CD14-positive monocyte (primary cell): ENCODE results near the gene SLC9C1. TPM values are rescaled to one million over a fixed set of nuclear protein-coding genes. Genes with fewer than 3 reads are reported as not detected.

ENCODE experiments used
- DNase-seq, 3 donors: peaks; one replicate each; pipeline ENCODE4 v3.0.0-alpha.2; 2011 to 2022
- H2AFZ ChIP-seq: 2 replicates; pipeline ENCODE4 v1.6.0; 2012; ENCODE audit warnings: mild to moderate bottlenecking, low read depth, low read length, inconsistent platforms; ENCODE audit not compliant: insufficient read depth, poor library complexity, severe bottlenecking
- H3K27ac ChIP-seq, 2 donors: 1 replicate in 1 of 2; 2 replicates in 1 of 2; pipeline ENCODE4 v1.5.1; 2012 to 2013; ENCODE audit warnings: low read length in 2 of 2, control low read depth in 1 of 2, inconsistent platforms in 1 of 2, low read depth in 1 of 2, mild to moderate bottlenecking in 1 of 2
- H3K27me3 ChIP-seq, 2 donors: one replicate each; pipeline versions ENCODE4 v1.6.0 to v1.6.1; 2011 to 2013; ENCODE audit warnings: low read length in 2 of 2; ENCODE audit not compliant: control insufficient read depth in 2 of 2, insufficient read depth in 2 of 2
- H3K36me3 ChIP-seq, 2 donors: replicated peaks in 1 of 2; 1 replicate in 1 of 2; 2 replicates in 1 of 2; pipeline versions ENCODE4 v1.5.1 to v1.6.1; 2012 to 2013; ENCODE audit warnings: low read length in 2 of 2, control low read depth in 1 of 2, inconsistent platforms in 1 of 2, mild to moderate bottlenecking in 1 of 2; ENCODE audit not compliant: insufficient read depth in 2 of 2, control insufficient read depth in 1 of 2
- H3K4me1 ChIP-seq, 2 donors: 1 replicate in 1 of 2; 2 replicates in 1 of 2; pipeline versions ENCODE4 v1.5.1 to v1.6.1; 2012 to 2013; ENCODE audit warnings: low read length in 2 of 2, control low read depth in 1 of 2, inconsistent platforms in 1 of 2, mild to moderate bottlenecking in 1 of 2, moderate library complexity in 1 of 2; ENCODE audit not compliant: insufficient read depth in 2 of 2, control insufficient read depth in 1 of 2
- H3K4me2 ChIP-seq: replicated peaks from 2 replicates; pipeline ENCODE3; 2012; ENCODE audit warnings: low read length, moderate library complexity, mild to moderate bottlenecking; ENCODE audit not compliant: poor library complexity, severe bottlenecking; ENCODE audit errors: extremely low read depth
- H3K4me3 ChIP-seq, 3 experiments: fragments of 200-600 bp in 1 of 3; sonication (generic) in 1 of 3; replicated peaks in 1 of 3; 1 replicate in 2 of 3; 2 replicates in 1 of 3; pipeline ENCODE4 v1.5.1; 2011 to 2013; ENCODE audit warnings: low read length in 3 of 3, mild to moderate bottlenecking in 3 of 3, control low read depth in 2 of 3, low read depth in 2 of 3, inconsistent platforms in 1 of 3, moderate library complexity in 1 of 3
- H3K79me2 ChIP-seq: 2 replicates; pipeline ENCODE4 v1.6.0; 2012; ENCODE audit warnings: mild to moderate bottlenecking, control low read depth, inconsistent platforms, low read length, moderate library complexity; ENCODE audit not compliant: insufficient read depth
- H3K9ac ChIP-seq: 2 replicates; pipeline ENCODE4 v1.6.0; 2017; ENCODE audit warnings: low read length, mild to moderate bottlenecking; ENCODE audit not compliant: insufficient read depth, poor library complexity, severe bottlenecking
- H3K9me3 ChIP-seq, 2 donors: replicated peaks in 1 of 2; 1 replicate in 1 of 2; 2 replicates in 1 of 2; pipeline versions ENCODE4 v1.5.1 to v1.6.1; 2012 to 2013; ENCODE audit warnings: low read length in 2 of 2, control low read depth in 1 of 2; ENCODE audit not compliant: control insufficient read depth in 1 of 2, insufficient read depth in 1 of 2
- H4K20me1 ChIP-seq: 2 replicates; pipeline ENCODE4 v1.6.0; 2012; ENCODE audit warnings: mild to moderate bottlenecking, low read length, control low read depth, moderate library complexity; ENCODE audit not compliant: insufficient read depth
- H3K27ac Mint-ChIP-seq, 7 donors: one replicate each; pipeline ENCODE4 v1.8.0; 2020; ENCODE audit warnings: mild to moderate bottlenecking in 7 of 7, mixed read lengths in 7 of 7, moderate library complexity in 6 of 7, inconsistent platforms in 2 of 7
- H3K27me3 Mint-ChIP-seq, 3 donors: one replicate each; pipeline ENCODE4 v1.8.0; 2021 to 2022; ENCODE audit warnings: low read depth in 3 of 3, mild to moderate bottlenecking in 3 of 3, mixed read lengths in 3 of 3, moderate library complexity in 3 of 3, inconsistent platforms in 1 of 3
- H3K36me3 Mint-ChIP-seq, 2 donors: one replicate each; pipeline ENCODE4 v1.8.0; 2020; ENCODE audit warnings: mixed read lengths in 2 of 2, inconsistent platforms in 1 of 2, mild to moderate bottlenecking in 1 of 2
- H3K4me1 Mint-ChIP-seq: one replicate; pipeline ENCODE4 v1.8.0; 2020; ENCODE audit warnings: mild to moderate bottlenecking, mixed read lengths
- H3K4me3 Mint-ChIP-seq, 2 donors: one replicate each; pipeline ENCODE4 v1.8.0; 2020; ENCODE audit warnings: mild to moderate bottlenecking in 2 of 2, mixed read lengths in 2 of 2, moderate library complexity in 1 of 2
- H3K9me3 Mint-ChIP-seq, 7 donors: one replicate each; pipeline ENCODE4 v1.8.0; 2020 to 2022; ENCODE audit warnings: mixed read lengths in 7 of 7, mild to moderate bottlenecking in 6 of 7, moderate library complexity in 6 of 7, inconsistent platforms in 2 of 7
- CTCF ChIP-seq: fragments of 200-600 bp; IDR thresholded peaks from one replicate; pipeline ENCODE4 v1.8.0; 2022; ENCODE audit warnings: antibody characterized with exemption, mild to moderate bottlenecking
- whole genome bisulfite sequencing: methylation state at CpG from one replicate; pipeline ENCODE4 v1.1.5; 2013; ENCODE audit warnings: missing lambda C conversion rate; ENCODE audit not compliant: insufficient coverage; 5-methylcytosine and 5-hydroxymethylcytosine counted together
- intact Hi-C, 2 donors: fragments of 100-400 bp; cut with micrococcal nuclease; formaldehyde crosslinking; loops; one replicate each; pipeline versions ENCODE4 v1.15.0 to v1.15.1; 2023
- polyA plus RNA-seq, 3 donors: library from polyadenylated mRNA; depleted of rRNA in 1 of 3; unstranded in 2 of 3; stranded (reverse) in 1 of 3; fragments of 300-500 nt in 2 of 3; fragments of >200 nt in 1 of 3; fragmentation: Illumina TruSeq in 2 of 3; gene quantifications; 1 replicate in 2 of 3; 2 replicates in 1 of 3; pipeline ENCODE4 v1.2.3, GENCODE V29; 2012 to 2021

Gene SLC9C1
- polyA plus RNA-seq, 3 donors: not detected

GRCh38 chr3:112333381-112334317 is 39.6 kb upstream of the SLC9C1 start:
- peaks cover 31% of the 10 kb centered on the region for H3K4me1 Mint-ChIP-seq
- TF ChIP-seq CTCF: no peak
- no peak for DNase-seq
- peak overlapping the region; percentile 43 for H3K9ac ChIP-seq
- H3K4me2 ChIP-seq: peak overlapping the region; percentile 95
- H3K4me3 ChIP-seq: peak overlapping the region; percentile 37 to 82 (median 45)
- no peaks in the 10 kb centered on the region for H3K9me3 ChIP-seq
- peak overlapping the region; percentile 85 to 94 for H3K4me3 Mint-ChIP-seq
- 1% methylated on average over 12 of the region's 23 CpGs for WGBS
- peaks cover 0 to 3% of the 10 kb centered on the region in 2 donors for H3K27me3 ChIP-seq
- H2AFZ ChIP-seq: peak overlapping the region; percentile 96
- peaks cover 0 to 3% (median 0%) of the 10 kb centered on the region in 7 donors for H3K9me3 Mint-ChIP-seq
- H3K79me2 ChIP-seq: no peaks in the 10 kb centered on the region
- no peaks in the 10 kb centered on the region for H4K20me1 ChIP-seq
- H3K4me1 ChIP-seq: peaks cover 16 to 19% of the 10 kb centered on the region in 2 donors
- H3K27me3 Mint-ChIP-seq: peaks cover 5 to 19% (median 9%) of the 10 kb centered on the region in 3 donors
- intact Hi-C loops: no loop called here
- peak overlapping the region in 1 of 7 donors; percentile 46 for H3K27ac Mint-ChIP-seq
- no peaks in the 10 kb centered on the region for H3K36me3 Mint-ChIP-seq
- H3K36me3 ChIP-seq: no peaks in the 10 kb centered on the region
- no peak overlapping the region for H3K27ac ChIP-seq

GRCh38 chr3:112333002-112333380 is 39.0 kb upstream of the SLC9C1 start, which contains the start of gene CD200:
TSS of gene CD200 (plus strand) at chr3:112333156. CDS start at chr3:112333213, 57 bp downstream.
- Histone ChIP-seq H3K27me3 (peaks cover 0 to 3% of the 10 kb centered on the region in 2 donors), H3K79me2 (no peaks in the 10 kb centered on the region), H2AFZ (peak within 1 kb of the TSS; percentile 96), H3K9ac (peak within 1 kb of the TSS; percentile 43), H3K4me2 (peak within 1 kb of the TSS; percentile 95), H3K9me3 (no peaks in the 10 kb centered on the region), H3K4me1 (peaks cover 16 to 19% of the 10 kb centered on the region in 2 donors), H3K36me3 (no peaks in the 10 kb centered on the region), H3K27ac (no peak within 1 kb of the TSS), H4K20me1 (no peaks in the 10 kb centered on the region), H3K4me3 (peak within 1 kb of the TSS; percentile 37 to 82 (median 45))
- Mint-ChIP-seq H3K9me3 (peaks cover 0 to 3% (median 0%) of the 10 kb centered on the region in 7 donors), H3K4me1 (peaks cover 31% of the 10 kb centered on the region), H3K27ac (peak within 1 kb of the TSS in 1 of 7 donors; percentile 46), H3K27me3 (peaks cover 5 to 19% (median 9%) of the 10 kb centered on the region in 3 donors), H3K36me3 (no peaks in the 10 kb centered on the region), H3K4me3 (peak within 1 kb of the TSS; percentile 85 to 94)
- TF ChIP-seq CTCF: no peak
- WGBS: under 1% methylated on average over 23 of the region's 28 CpGs
- peak in 1 of 3 donors; percentile 13 for DNase-seq
- intact Hi-C loops: no loop called here
